ENCODE data around the gene KIF5B.
"Not testable (repeated sequence)": the region's sequence is repeated elsewhere in the genome, so short reads cannot be mapped to it uniquely, and the experiment has no call there.

- TF ChIP-seq, protein P1, sequence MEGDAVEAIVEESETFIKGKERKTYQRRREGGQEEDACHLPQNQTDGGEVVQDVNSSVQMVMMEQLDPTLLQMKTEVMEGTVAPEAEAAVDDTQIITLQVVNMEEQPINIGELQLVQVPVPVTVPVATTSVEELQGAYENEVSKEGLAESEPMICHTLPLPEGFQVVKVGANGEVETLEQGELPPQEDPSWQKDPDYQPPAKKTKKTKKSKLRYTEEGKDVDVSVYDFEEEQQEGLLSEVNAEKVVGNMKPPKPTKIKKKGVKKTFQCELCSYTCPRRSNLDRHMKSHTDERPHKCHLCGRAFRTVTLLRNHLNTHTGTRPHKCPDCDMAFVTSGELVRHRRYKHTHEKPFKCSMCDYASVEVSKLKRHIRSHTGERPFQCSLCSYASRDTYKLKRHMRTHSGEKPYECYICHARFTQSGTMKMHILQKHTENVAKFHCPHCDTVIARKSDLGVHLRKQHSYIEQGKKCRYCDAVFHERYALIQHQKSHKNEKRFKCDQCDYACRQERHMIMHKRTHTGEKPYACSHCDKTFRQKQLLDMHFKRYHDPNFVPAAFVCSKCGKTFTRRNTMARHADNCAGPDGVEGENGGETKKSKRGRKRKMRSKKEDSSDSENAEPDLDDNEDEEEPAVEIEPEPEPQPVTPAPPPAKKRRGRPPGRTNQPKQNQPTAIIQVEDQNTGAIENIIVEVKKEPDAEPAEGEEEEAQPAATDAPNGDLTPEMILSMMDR (IDR thresholded peaks at IDR 0.05), result not testable (repeated sequence)
- TF ChIP-seq POLR2A (IDR thresholded peaks at IDR 0.05), result not testable (repeated sequence)
Observed at GRCh38 chr10:31979071-31979470, 77.2 kb downstream of the KIF5B start.
